NCI-H1694 treated with DMSO at 0.1 percent for 48 hours (cell line): ENCODE data around the gene ZNF451.

Experiments
- DNase-seq: peaks from one replicate; lab custom pipeline; 2025; lab: John Stamatoyannopoulos, UW

Gene ZNF451

DNA sequence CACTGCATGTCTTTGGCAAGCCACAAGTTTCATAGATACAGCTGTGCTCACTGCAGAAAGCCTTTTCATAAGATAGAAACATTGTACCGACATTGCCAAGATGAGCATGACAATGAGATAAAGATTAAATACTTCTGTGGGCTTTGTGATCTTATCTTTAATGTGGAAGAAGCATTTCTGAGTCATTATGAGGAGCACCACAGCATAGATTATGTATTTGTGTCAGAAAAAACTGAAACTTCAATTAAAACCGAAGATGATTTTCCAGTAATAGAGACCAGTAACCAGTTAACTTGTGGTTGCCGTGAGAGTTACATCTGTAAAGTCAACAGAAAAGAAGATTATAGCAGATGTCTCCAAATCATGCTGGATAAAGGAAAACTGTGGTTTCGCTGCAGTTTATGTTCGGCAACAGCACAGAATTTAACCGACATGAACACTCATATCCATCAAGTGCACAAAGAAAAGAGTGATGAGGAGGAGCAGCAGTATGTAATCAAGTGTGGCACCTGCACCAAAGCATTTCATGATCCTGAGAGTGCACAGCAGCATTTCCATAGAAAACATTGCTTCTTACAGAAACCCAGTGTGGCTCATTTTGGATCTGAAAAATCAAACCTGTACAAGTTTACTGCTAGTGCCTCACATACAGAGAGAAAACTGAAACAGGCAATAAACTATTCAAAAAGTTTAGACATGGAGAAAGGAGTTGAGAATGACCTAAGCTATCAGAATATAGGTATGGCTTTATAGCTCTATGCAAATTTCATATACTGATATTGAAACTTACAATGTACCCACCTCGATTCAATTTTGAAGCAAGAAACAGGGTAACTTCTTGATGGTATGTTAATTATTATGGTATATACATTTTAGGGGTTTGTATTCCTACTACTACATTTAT lies 58.2 kb downstream of the ZNF451 start:
- DNase-seq = no peak

- no peak for DNase-seq
Observed at GRCh38 chr6:57158658-57159057, 68.7 kb downstream of the ZNF451 start.

DNA sequence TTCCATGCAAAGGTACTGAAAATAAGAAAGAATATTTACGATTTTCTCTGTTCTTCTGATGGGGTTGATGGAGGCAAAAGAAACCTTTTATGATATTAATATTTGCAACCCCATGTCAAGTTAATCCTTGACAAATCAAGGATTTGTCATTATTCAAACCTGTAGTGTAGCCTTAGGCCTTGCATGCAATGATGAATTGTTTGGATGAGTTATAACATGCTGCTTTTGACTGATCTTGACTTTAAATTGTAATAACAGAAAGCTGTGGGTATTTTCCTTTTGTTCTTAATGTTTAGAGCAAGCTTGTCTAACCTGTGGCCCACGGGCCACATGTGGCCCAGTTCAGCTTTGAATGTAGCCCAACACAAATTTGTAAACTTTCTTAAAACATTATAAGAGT lies 69.1 kb downstream of the ZNF451 start:
- DNase-seq = no peak

DNA sequence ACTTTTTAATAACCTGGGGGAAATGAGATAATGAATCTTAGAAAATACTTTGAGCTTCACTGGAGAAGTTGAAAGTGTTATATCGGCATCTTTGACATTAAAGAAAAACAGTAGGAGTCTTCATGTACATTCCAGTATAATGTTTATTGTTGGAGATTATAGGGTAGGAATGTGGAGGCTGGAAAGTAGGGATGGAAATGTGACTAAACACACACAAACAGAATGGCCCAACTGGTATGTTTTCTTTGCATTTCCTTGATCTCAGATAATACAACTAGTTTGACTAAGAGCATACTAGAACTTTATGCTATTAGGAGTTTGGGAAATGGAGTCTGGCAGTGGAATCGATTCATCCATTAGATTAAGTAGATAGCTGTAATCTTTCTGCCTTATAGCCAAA lies 72.0 kb downstream of the ZNF451 start:
- DNase-seq = no peak

DNA sequence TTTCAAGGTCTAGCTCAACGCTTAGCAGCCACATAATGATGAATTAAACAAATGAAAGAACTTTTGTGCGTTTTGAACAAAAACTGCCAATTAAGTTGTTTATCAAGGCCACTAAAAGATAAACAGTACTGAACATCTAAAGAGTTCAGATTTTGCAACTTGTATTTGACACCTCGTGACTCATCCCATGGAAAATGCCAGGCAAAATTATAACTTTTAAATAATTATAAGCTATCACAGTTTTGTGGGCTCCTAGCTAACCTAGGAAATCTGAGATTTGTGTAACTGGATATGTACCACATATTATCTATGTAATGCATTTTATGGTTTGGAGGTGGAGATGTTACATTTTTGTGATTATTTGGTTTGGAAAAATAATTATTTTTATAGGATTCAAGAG lies 72.5 kb downstream of the ZNF451 start:
- no peak for DNase-seq

DNA sequence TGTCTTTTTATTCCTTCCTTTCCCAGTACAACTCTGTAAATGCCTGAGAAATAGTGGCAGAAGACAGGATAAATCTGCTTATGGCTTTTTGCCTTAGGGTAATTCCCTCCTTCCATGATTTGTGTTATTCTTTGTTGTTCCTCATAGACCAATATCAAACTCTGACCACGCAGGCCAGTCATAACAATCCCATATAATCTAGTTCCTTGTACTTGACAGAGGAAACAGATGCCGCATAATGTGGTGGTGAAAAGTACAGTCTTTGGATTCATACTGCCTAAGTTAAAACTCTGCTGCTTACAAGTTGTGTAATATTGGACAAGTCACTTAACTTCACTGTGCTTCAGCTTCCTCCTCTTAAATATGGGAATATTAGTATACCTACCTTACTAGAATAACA lies 74.0 kb downstream of the ZNF451 start:
- no peak for DNase-seq

DNA sequence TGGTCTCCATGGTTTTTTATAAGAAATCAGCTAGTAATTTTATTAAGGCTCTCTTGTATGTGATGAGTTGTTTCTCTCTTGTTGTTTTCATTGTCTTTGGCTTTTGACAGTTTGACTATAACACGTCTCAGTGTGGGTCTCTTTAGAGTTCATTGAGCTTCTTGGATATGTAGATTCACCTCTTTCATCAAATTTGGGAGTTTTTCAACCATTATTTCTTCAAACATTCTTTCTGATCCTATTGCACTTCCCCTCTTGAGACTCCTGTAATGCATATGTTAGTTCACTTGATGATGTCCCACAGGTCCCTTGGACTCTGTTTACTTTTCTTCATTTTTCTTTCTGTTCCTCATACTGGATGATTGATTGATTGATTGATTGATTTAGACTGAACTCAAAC lies 75.1 kb downstream of the ZNF451 start:
- no peak for DNase-seq

- DNase-seq = peak; percentile 68
Observed at GRCh38 chr6:57172136-57173055, 82.4 kb downstream of the ZNF451 start, which contains the start of gene BAG2. TSS of gene BAG2 (plus strand) at chr6:57172326. CDS start at chr6:57172698, 372 bp downstream.

DNA sequence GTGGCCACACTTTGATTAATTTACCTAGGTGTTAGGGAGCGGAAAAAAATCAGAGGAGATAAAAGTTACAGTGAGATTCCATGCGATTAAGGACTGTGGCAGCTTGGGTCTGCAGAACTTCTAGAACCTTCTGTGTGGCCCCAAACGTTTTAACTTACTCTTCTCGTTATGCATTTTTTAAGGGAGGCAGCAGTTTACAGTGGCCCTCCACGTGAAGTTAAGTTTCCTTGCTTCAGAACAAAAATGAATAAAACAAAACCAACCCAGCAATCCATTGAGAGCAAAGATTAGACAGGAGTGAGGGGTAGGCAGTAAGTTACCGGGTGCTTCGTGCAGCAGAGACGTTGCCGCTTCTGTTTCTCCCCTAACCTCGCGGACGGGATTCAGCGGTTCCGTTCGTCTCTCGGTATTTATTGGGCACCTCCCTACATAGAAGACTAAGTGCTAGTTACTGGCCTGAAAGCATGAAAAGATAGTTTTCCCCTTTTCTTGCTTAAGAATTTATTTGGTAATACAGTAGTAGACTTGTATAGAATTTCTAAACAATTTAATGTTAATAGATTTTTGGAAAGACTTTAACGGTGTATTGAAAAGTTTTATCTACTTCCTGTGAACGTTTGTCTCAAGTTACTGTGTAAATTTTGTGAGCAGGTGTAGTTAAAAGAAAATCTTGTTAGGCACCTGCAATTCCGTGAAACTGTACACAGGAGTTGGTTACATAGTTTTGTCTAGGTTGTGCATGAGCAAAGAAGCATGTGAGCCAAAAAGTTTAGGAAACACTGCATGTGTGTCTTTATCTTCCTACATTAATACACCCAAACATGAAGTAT lies 83.3 kb downstream of the ZNF451 start:
- DNase-seq = no peak

DNA sequence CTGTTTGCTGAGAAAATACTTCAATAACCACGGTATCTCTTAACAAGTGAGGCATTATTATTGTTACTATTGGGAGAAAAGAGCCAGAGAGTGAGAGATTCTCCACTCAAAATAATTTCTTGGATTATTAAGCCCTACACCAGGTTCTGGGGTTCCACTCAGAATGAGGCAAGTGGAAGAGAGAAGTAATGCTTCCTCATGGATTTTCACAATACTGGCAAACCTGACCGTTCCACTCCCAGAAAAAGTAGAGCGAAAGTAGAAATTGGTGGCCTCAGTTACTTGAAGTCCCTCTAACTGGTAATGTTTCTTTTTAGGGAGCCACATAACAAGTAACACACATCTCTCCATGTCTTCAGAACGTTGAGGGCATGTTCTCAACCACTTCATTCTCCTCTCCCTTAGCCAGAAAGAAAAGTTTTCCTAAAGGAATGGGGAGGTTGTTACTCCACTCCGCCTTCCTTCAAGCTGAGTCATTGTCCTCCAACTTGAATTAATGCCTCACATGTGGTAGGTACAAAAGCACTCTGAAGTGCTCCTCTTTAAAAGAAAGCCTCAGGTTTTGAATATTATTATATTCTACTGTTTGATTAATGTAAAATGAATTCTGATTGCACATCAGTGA lies 84.0 kb downstream of the ZNF451 start:
- DNase-seq = no peak

DNA sequence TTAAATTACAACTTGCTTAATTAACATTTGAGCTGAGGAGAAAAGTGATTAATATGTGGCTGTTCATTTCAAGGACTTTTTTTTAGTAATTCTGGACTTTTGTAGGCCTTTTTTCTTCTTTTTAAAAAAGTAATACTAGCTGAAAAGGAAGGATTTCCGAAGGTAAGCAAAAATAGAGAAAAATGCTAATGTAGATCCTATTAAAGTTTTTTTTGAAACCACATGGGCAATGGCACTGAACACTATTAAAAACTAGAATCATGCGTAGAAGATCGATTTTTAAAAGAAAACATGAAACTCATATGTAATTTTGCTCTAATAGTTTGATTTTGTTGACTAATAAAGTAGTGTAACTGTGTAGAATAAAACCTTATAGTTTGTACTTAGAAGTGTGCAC lies 84.5 kb downstream of the ZNF451 start:
- no peak for DNase-seq

DNA sequence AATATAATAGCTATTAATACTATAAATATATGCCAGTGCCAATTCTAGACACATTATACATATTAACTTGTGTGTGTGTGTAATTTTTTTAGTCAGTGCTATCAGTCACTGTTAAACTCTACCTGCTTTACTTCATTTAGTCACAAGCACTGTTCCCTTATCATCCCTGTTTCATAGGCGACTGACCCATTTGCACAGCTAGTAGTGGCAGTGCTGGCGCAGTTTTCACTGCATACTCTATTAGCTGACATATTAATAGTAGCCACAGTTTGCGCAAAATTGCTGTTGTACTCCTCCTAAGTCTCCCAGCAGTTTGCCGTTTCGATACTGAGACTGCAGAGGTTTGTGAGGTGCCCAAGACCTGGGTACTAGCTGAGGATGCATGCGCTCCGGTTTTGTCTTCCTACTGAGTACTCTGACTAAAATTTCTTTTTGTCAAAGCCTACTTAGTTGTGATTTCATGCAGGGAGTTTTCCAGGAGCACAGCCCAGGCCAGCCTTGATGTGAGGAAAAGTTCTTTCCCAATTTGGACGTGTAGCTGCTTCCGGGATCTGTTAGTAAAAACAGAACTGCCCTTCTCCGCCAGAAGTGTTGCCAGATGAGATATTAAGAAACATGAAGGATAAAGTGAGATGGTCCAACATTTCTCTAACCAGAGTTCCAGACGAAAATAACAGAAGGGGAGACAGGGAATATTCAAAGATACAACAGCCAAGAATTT lies 87.7 kb downstream of the ZNF451 start:
- no peak for DNase-seq

GRCh38 chr6:57180596-57180995 lies 90.6 kb downstream of the ZNF451 start:
- DNase-seq = no peak

- no peak for DNase-seq
Observed at GRCh38 chr6:57182017-57182432, 92.0 kb downstream of the ZNF451 start.

GRCh38 chr6:57183336-57183735 lies 93.3 kb downstream of the ZNF451 start:
- no peak for DNase-seq

DNA sequence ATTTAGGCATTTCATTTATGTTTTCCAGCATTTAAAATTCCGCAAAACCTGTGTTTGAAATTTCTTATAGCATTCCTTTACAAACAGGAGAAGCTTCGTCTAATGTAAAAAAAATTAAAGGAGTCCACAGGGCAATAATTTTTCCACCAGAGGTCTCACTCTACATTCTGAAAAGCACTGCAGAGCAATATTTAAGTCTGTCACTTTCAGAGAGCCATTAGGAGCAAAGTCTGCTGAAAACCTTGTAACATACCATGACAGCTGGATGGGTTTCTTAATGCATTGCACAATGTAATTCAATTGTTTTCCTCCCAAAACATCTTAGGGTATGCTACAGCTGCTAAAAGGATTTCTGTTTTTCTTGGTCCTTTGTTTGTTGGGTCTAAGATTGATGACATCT lies 100.2 kb downstream of the ZNF451 start:
- no peak for DNase-seq

- no peak for DNase-seq
Observed at GRCh38 chr6:57193177-57193576, 103.2 kb downstream of the ZNF451 start.

GRCh38 chr6:57195457-57195856 lies 105.5 kb downstream of the ZNF451 start:
- no peak for DNase-seq

DNA sequence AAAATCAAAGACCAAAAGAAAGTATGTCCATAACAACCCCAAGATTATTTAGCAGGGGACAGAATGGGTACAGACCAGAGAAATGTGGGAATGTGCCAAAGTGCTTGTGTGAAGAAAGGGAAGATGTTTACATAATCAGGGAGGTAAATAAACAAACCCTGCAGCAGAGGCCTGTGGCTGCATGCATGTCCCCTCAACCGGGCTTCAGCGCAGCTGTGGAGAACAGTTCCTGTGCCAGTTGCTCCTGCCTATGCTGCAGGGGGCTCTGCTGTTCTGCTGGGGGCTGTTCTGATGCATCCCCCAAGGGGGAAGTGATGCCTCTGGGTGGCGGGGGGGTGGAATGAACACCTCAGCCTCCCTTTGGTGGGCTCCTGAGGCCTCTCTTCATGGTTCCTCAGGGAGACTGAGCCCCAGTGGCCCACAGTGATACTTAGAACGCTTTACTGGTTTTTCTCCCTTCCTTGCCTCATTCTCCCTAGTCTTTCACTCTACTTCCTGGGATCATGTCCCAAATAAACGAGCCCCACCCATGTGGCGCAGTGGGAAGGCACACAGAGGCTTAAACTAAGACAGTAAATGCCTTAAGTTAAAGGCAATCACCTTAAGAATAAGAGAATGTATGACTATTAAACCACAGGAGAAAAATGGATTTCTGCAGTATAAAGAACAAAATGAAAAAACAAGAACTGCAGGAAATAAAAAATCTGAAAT lies 109.1 kb downstream of the ZNF451 start:
- DNase-seq = no peak

DNA sequence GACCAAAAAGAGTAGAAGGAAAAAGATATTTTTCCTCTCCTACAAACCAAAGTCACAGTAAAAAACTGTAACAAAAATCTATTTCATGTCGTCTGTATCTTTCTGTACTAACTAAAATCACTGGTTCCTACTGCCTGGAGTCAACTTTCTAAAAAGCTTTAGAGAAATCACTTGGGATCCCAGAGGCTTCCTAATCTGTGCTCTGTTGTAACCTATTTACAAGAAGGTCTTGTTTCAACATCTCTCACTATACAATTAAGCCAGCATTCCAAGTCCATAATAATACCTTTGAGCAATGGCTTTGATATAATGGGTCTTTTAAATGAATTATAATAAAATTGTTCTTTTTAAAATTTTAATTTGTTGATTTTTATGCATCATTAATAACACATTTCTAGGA lies 111.7 kb downstream of the ZNF451 start:
- DNase-seq = no peak
